Measurements from ENCODE around the gene GPSM1.

GRCh38 chr9:136329636-136330405 is 2.5 kb downstream of the GPSM1 start:
- TF ChIP-seq CTCF (IDR thresholded peaks at IDR 0.05; ENCODE audit: low read depth, low read length) (no peak), EZH2phosphoT487 (IDR thresholded peaks at IDR 0.05; ENCODE audit: low read depth) (no peak)
